ENCODE results near the gene GANC. TPM values are rescaled to one million over a fixed set of nuclear protein-coding genes. Genes with fewer than 3 reads are reported as not detected.

Gene GANC
- total RNA-seq, 1 donor from 2014 or later = 14.2 TPM

DNA sequence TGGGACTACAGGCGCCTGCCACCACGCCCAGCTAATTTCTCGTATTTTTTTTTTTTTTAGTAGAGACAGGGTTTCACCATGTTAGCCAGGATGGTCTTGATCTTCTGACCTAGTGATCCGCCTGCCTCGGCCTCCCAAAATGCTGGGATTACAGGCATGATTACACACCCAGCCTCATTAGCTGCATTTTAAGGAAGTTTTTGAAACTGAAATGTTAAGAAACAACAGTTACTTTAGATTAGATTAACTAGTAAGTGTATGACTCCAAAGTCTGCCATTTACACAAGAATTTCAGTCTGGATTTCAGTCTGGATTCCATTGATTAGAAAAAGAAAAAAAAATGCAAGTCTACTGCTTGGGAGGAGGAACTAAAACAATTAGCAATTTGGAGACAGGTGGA lies 40.4 kb upstream of the GANC start:
- TF ChIP-seq, protein P1, sequence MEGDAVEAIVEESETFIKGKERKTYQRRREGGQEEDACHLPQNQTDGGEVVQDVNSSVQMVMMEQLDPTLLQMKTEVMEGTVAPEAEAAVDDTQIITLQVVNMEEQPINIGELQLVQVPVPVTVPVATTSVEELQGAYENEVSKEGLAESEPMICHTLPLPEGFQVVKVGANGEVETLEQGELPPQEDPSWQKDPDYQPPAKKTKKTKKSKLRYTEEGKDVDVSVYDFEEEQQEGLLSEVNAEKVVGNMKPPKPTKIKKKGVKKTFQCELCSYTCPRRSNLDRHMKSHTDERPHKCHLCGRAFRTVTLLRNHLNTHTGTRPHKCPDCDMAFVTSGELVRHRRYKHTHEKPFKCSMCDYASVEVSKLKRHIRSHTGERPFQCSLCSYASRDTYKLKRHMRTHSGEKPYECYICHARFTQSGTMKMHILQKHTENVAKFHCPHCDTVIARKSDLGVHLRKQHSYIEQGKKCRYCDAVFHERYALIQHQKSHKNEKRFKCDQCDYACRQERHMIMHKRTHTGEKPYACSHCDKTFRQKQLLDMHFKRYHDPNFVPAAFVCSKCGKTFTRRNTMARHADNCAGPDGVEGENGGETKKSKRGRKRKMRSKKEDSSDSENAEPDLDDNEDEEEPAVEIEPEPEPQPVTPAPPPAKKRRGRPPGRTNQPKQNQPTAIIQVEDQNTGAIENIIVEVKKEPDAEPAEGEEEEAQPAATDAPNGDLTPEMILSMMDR (IDR thresholded peaks at IDR 0.05; ENCODE audit: insufficient read depth, low read length, poor library complexity, severe bottlenecking) = no peak
- no peak for DNase-seq (ENCODE audit: low read depth)
- no peaks in the 10 kb centered on the region for H3K27me3 ChIP-seq (ENCODE audit: control insufficient read depth, insufficient read depth, low read length)
- H3K4me3 ChIP-seq (ENCODE audit: low read depth, low read length) = no peak overlapping the region
- H3K36me3 ChIP-seq (ENCODE audit: control insufficient read depth, insufficient read depth, low read length) = no peaks in the 10 kb centered on the region

DNA sequence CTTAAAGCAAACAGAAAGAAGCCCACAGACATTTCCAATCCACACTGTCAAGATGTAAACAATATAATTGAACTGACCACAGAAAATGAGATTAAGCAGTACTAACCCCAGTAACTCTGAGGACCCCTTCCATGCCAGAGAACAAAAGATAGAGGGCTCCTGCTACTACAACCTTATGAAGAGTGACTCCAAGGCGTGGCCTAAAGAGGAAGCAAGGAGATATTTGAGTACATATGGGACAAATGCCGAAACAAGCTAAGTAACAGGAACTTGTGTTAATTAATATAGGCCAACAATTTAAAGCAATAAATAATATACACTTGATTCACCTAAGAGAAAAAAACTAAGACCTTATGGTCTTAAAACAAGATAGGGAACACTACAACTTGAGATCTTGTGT lies 39.9 kb upstream of the GANC start:
- no peak for DNase-seq (ENCODE audit: low read depth)
- Histone ChIP-seq H3K36me3 (ENCODE audit: control insufficient read depth, insufficient read depth, low read length) (no peaks in the 10 kb centered on the region), H3K4me3 (ENCODE audit: low read depth, low read length) (no peak overlapping the region), H3K27me3 (ENCODE audit: control insufficient read depth, insufficient read depth, low read length) (no peaks in the 10 kb centered on the region)
- TF ChIP-seq, protein P1 (IDR thresholded peaks at IDR 0.05; ENCODE audit: insufficient read depth, low read length, poor library complexity, severe bottlenecking) = no peak

DNA sequence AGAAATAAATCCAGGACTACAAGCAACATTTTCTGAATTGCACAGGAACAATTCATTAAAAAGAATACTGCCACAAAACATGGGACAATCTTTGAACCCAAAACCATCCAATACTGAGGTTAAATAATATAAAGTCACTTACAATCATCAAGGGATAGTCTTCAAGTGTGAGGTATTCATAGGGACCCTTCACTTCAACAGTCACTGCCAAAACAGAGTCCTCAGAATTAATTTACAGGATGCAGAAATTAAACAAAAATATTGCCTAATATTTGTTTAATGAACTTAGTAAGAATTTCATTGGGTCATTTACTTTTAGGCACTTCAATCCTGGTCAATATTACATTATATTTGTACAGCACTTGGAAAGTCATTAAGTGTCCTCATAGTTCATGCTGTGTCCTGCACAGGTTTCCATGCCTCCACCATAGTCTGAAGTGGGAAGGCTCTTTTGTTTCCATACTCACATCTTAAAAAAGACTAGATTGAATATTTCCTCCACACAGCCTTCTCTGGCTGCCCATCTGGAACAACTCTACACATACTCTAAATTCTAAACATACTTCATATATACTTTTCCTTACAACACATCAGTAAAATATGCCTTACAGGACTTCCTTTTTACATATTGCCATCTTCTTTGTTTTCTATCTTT lies 33.3 kb upstream of the GANC start:
- DNase-seq (ENCODE audit: low read depth) = no peak
- Histone ChIP-seq H3K36me3 (ENCODE audit: control insufficient read depth, insufficient read depth, low read length) (no peaks in the 10 kb centered on the region), H3K4me3 (ENCODE audit: low read depth, low read length) (no peak overlapping the region), H3K27me3 (ENCODE audit: control insufficient read depth, insufficient read depth, low read length) (no peaks in the 10 kb centered on the region)
- TF ChIP-seq, protein P1 (IDR thresholded peaks at IDR 0.05; ENCODE audit: insufficient read depth, low read length, poor library complexity, severe bottlenecking) = no peak

DNA sequence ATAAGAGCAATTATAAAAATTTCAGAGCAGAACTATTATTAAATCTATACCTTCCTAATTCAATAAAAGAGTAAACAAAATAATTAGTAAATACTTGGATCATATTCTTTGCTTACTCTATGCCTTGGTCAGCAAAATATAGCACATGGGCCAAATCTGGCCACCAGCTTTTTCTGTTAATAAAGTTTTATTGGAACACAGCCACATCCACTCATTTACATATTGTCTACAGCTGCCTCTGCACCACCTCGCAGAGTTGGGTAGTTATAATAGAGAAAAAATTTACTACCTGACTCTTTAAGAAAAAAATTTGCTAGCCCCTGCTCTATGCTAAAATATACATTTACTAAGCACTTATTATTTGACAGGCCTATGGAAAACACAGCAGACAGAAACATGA lies 32.2 kb upstream of the GANC start:
- Histone ChIP-seq H3K4me3 (ENCODE audit: low read depth, low read length) (no peak overlapping the region), H3K27me3 (ENCODE audit: control insufficient read depth, insufficient read depth, low read length) (no peaks in the 10 kb centered on the region), H3K36me3 (ENCODE audit: control insufficient read depth, insufficient read depth, low read length) (no peaks in the 10 kb centered on the region)
- TF ChIP-seq, protein P1 (IDR thresholded peaks at IDR 0.05; ENCODE audit: insufficient read depth, low read length, poor library complexity, severe bottlenecking) = no peak
- DNase-seq (ENCODE audit: low read depth) = no peak

GRCh38 chr15:42253300-42253699 lies 19.7 kb upstream of the GANC start:
- Histone ChIP-seq H3K36me3 (ENCODE audit: control insufficient read depth, insufficient read depth, low read length) (no peaks in the 10 kb centered on the region), H3K4me3 (ENCODE audit: low read depth, low read length) (no peak overlapping the region), H3K27me3 (ENCODE audit: control insufficient read depth, insufficient read depth, low read length) (no peaks in the 10 kb centered on the region)
- TF ChIP-seq, protein P1 (IDR thresholded peaks at IDR 0.05; ENCODE audit: insufficient read depth, low read length, poor library complexity, severe bottlenecking) = no peak
- DNase-seq (ENCODE audit: low read depth) = no peak

DNA sequence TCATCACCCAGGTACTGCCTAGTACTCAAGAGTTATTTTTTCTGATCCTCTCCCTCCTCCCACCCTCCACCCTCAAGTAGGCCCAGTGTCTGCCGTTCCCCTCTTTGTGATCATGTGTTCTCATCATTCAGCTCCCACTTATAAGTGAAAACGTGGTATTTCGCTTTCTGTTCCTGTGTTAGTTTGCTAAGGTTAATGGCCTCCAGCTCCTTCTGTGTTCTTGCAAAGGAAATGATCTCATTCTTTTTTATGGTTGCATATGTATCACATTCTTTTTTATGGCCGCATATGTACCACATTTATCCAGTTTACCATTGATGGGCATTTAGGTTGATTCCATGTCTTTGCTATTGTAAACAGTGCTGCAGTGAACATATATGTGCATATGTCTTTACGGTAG lies 8.2 kb upstream of the GANC start:
- no peaks in the 10 kb centered on the region for H3K36me3 ChIP-seq (ENCODE audit: control insufficient read depth, insufficient read depth, low read length)

More for the DNA sequence above, 8.2 kb upstream of the GANC start:
- TF ChIP-seq, protein P1 (IDR thresholded peaks at IDR 0.05; ENCODE audit: insufficient read depth, low read length, poor library complexity, severe bottlenecking) = no peak
- Histone ChIP-seq H3K4me3 (ENCODE audit: low read depth, low read length) (no peak overlapping the region), H3K27me3 (ENCODE audit: control insufficient read depth, insufficient read depth, low read length) (no peaks in the 10 kb centered on the region)
- no peak for DNase-seq (ENCODE audit: low read depth)

Data from kidney epithelial cell (primary cell).